Transverse colon (tissue), 4 donors: ENCODE data around the gene TBC1D9. TPM values are rescaled to one million over a fixed set of nuclear protein-coding genes. Genes with fewer than 3 reads are reported as not detected.

Experiments used
- DNase-seq: peaks from one replicate; pipeline ENCODE4 v3.0.0-alpha.2; 2019
- H3K27ac ChIP-seq, 4 donors: fragments of 200-600 bp; sonication (generic); 2 replicates each; pipeline ENCODE4 v1.5.1; 2016 to 2018; ENCODE audit warnings: inconsistent platforms in 4 of 4
- H3K27me3 ChIP-seq: fragments of 200-600 bp; sonication (generic); 2 replicates; pipeline ENCODE4 v1.5.1; 2017; ENCODE audit warnings: inconsistent platforms
- H3K36me3 ChIP-seq, 4 donors: fragments of 200-600 bp; sonication (generic); 2 replicates each; pipeline ENCODE4 v1.5.1; 2017 to 2019; ENCODE audit warnings: inconsistent platforms in 4 of 4
- H3K4me1 ChIP-seq, 4 donors: fragments of 200-600 bp; sonication (generic); 2 replicates each; pipeline ENCODE4 v1.5.1; 2017 to 2020; ENCODE audit warnings: inconsistent platforms in 4 of 4
- H3K4me3 ChIP-seq, 4 donors: fragments of 200-600 bp; sonication (generic); 1 replicate in 1 of 4; 2 replicates in 3 of 4; pipeline versions ENCODE4 v1.5.1 to v1.6.1; 2017 to 2019; ENCODE audit warnings: inconsistent platforms in 4 of 4
- H3K9me3 ChIP-seq, 2 donors: fragments of 200-600 bp; sonication (generic); 2 replicates each; pipeline ENCODE4 v1.5.1; 2017 to 2019; ENCODE audit warnings: inconsistent platforms in 2 of 2
- EP300 ChIP-seq: sonication (generic); formaldehyde crosslinking; IDR thresholded peaks from one replicate; pipeline ENCODE4 v1.6.1; 2017; ENCODE audit warnings: antibody characterized with exemption, low read depth
- POLR2A ChIP-seq: fragments of 450-650 bp; IDR thresholded peaks from one replicate; pipeline ENCODE4 v1.6.1; 2016; ENCODE audit warnings: antibody characterized with exemption, mild to moderate bottlenecking, moderate library complexity
- POLR2AphosphoS5 ChIP-seq, 3 donors: sonication (generic); formaldehyde crosslinking; IDR thresholded peaks; one replicate each; pipeline ENCODE4 v1.6.1; 2016; ENCODE audit warnings: antibody characterized with exemption in 3 of 3
- WGBS, 2 donors: methylation state at CpG; one replicate each; pipeline ENCODE4 v1.1.5; 2018; ENCODE audit warnings: low coverage in 1 of 2; 5-methylcytosine and 5-hydroxymethylcytosine counted together
- in situ Hi-C, 4 donors: fragments of 200-750 bp; cut with MboI; loops; one replicate each; pipeline versions ENCODE4 v1.15.0 to v1.15.1; 2017; ENCODE audit warnings: low sequenced_read_pairs in 3 of 4, low pct_ligation_motif_present in 1 of 4, low pct_unique_long_range_greater_than_20kb in 1 of 4
- intact Hi-C: fragments of 100-400 bp; cut with DNase I; formaldehyde crosslinking; loops from one replicate; pipeline ENCODE4 v1.15.1; 2023; ENCODE audit warnings: low total_unique reads
- total RNA-seq, 4 donors: library from RNA; depleted of rRNA; stranded (reverse); fragments of >200 nt; gene quantifications; one replicate each; pipeline ENCODE4 v1.1.0, GENCODE V29; 2016
- TF ChIP-seq, protein P1 (sequence below), 5 experiments: fragments of 200-600 bp in 3 of 5; fragments of 450-650 bp in 2 of 5; sonication (generic) in 3 of 5; IDR thresholded peaks; 1 replicate in 2 of 5; 2 replicates in 3 of 5; pipeline ENCODE4 v1.5.1; 2016 to 2017; ENCODE audit warnings: antibody characterized with exemption in 5 of 5, inconsistent platforms in 3 of 5, mild to moderate bottlenecking in 2 of 5, moderate library complexity in 1 of 5

Gene TBC1D9
- total RNA-seq, 4 donors from 2014 or later: 8.2 to 21.4 (median 16.3) TPM

DNA sequence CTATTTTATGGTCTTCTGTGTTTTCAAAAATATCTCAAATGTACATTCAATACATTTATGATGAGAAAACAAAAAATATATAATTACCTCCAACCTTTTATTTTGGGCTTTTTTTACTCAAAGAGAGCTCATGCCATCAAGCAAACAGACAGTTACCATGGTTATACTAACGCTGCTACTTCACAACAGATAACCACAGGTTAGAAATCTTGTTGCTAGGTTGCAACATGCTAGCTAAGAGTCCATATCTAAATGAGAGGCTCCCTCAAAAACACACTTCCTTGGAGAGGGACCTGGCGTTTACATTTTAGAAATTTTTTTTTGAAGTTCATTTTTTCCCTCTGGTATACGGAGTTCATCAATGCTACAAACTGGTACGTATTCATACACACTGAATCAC is 44.3 kb downstream of the TBC1D9 start:
- Histone ChIP-seq H3K4me1 (no peaks in the 10 kb centered on the region), H3K27me3 (no peaks in the 10 kb centered on the region), H3K36me3 (no peaks in the 10 kb centered on the region), H3K27ac (no peak overlapping the region), H3K4me3 (no peak overlapping the region), H3K9me3 (no peaks in the 10 kb centered on the region)
- TF ChIP-seq, protein P1, sequence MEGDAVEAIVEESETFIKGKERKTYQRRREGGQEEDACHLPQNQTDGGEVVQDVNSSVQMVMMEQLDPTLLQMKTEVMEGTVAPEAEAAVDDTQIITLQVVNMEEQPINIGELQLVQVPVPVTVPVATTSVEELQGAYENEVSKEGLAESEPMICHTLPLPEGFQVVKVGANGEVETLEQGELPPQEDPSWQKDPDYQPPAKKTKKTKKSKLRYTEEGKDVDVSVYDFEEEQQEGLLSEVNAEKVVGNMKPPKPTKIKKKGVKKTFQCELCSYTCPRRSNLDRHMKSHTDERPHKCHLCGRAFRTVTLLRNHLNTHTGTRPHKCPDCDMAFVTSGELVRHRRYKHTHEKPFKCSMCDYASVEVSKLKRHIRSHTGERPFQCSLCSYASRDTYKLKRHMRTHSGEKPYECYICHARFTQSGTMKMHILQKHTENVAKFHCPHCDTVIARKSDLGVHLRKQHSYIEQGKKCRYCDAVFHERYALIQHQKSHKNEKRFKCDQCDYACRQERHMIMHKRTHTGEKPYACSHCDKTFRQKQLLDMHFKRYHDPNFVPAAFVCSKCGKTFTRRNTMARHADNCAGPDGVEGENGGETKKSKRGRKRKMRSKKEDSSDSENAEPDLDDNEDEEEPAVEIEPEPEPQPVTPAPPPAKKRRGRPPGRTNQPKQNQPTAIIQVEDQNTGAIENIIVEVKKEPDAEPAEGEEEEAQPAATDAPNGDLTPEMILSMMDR (IDR thresholded peaks at IDR 0.05): no peak
- TF ChIP-seq POLR2A (no peak), EP300 (no peak), POLR2AphosphoS5 (IDR thresholded peaks at IDR 0.05) (no peak)
- intact Hi-C loops: no loop called here
- no peak for DNase-seq
- WGBS, 2 donors: 68 to 80% methylated on average over 4 of the region's 4 CpGs
- in situ Hi-C loops: no loop called here

GRCh38 chr4:140710908-140711622 is 45.1 kb downstream of the TBC1D9 start:
- in situ Hi-C loops: no loop called here

DNA sequence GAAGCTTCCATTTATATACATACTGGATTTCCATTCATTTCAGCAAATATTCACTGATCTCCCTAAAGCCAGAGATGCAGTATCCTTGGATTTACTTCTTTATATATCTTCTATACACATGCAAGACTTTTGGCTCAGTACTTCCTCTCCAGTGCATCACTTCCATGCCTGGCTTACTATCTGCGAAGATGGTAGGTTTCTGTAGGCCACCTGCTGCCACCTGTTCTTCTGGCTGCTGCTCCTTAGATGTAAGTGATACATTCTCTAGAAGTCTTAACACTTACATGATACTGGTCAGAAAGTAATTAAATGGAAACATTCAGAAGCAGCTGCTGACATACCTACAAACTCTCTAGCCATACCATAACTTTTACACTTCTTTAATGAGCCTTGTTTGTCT is 48.9 kb downstream of the TBC1D9 start:
- H3K36me3 ChIP-seq: no peaks in the 10 kb centered on the region
- peaks cover 0 to 5% (median 0%) of the 10 kb centered on the region in 4 donors for H3K4me1 ChIP-seq
- intact Hi-C loops (no loop called here), in situ Hi-C loops (no loop called here)
- no peak overlapping the region for H3K27ac ChIP-seq
- no peak for DNase-seq
- TF ChIP-seq POLR2A (no peak), EP300 (no peak), POLR2AphosphoS5 (IDR thresholded peaks at IDR 0.05) (no peak)
- TF ChIP-seq, protein P1 (IDR thresholded peaks at IDR 0.05): no peak
- no peak overlapping the region for H3K4me3 ChIP-seq
- no peaks in the 10 kb centered on the region for H3K9me3 ChIP-seq
- WGBS, 2 donors: 100% methylated on average over 1 of the region's 1 CpG
- H3K27me3 ChIP-seq: no peaks in the 10 kb centered on the region

More at GRCh38 chr4:140710908-140711622, 45.1 kb downstream of the TBC1D9 start:
- no peaks in the 10 kb centered on the region for H3K9me3 ChIP-seq
- no peak overlapping the region for H3K4me3 ChIP-seq
- H3K4me1 ChIP-seq: no peaks in the 10 kb centered on the region
- intact Hi-C loops: no loop called here
- TF ChIP-seq, protein P1 (IDR thresholded peaks at IDR 0.05): no peak
- TF ChIP-seq EP300: no peak
- H3K27ac ChIP-seq: no peak overlapping the region
- no peaks in the 10 kb centered on the region for H3K36me3 ChIP-seq
- WGBS, 2 donors: 70 to 77% methylated on average over 9 to 11 of the region's 11 CpGs
- no peak for DNase-seq
- H3K27me3 ChIP-seq: no peaks in the 10 kb centered on the region

- no peak overlapping the region for H3K27ac ChIP-seq
- intact Hi-C loops (no loop called here), in situ Hi-C loops (no loop called here)
- WGBS, 2 donors: 89 to 100% methylated on average over 1 of the region's 1 CpG
- H3K4me1 ChIP-seq: peaks cover 0 to 5% (median 0%) of the 10 kb centered on the region in 4 donors
- H3K27me3 ChIP-seq: no peaks in the 10 kb centered on the region
- TF ChIP-seq, protein P1 (IDR thresholded peaks at IDR 0.05): no peak
- TF ChIP-seq POLR2AphosphoS5 (IDR thresholded peaks at IDR 0.05) (no peak), EP300 (no peak), POLR2A (no peak)
- H3K4me3 ChIP-seq: no peak overlapping the region
- H3K36me3 ChIP-seq: no peaks in the 10 kb centered on the region
- DNase-seq: no peak
- H3K9me3 ChIP-seq: no peaks in the 10 kb centered on the region
Observed at GRCh38 chr4:140706665-140707064, 49.5 kb downstream of the TBC1D9 start.
